Large intestine (tissue), 3 donors: ENCODE results near the gene EIF4G3. TPM values are rescaled to one million over a fixed set of nuclear protein-coding genes. Genes with fewer than 3 reads are reported as not detected.

Experiments used
- DNase-seq, 2 donors: peaks; one replicate each; pipeline versions ENCODE4 v3.0.0 to v3.0.0-alpha.2; 2013
- H3K27ac ChIP-seq: one replicate; pipeline ENCODE4 v1.5.1; 2013; ENCODE audit warnings: low read length
- H3K27me3 ChIP-seq: 2 replicates; pipeline ENCODE4 v1.6.1; 2013; ENCODE audit warnings: low read length; ENCODE audit not compliant: control insufficient read depth, insufficient read depth
- H3K36me3 ChIP-seq: 2 replicates; pipeline ENCODE4 v1.6.1; 2013; ENCODE audit warnings: low read length; ENCODE audit not compliant: control insufficient read depth, insufficient read depth
- H3K4me1 ChIP-seq: one replicate; pipeline ENCODE4 v1.6.1; 2013; ENCODE audit warnings: low read length; ENCODE audit not compliant: control insufficient read depth, insufficient read depth
- H3K4me3 ChIP-seq: one replicate; pipeline ENCODE4 v1.5.1; 2013; ENCODE audit warnings: low read length
- H3K9me3 ChIP-seq: one replicate; pipeline ENCODE4 v1.6.1; 2013; ENCODE audit warnings: mild to moderate bottlenecking, low read depth, low read length, moderate library complexity; ENCODE audit not compliant: control insufficient read depth
- WGBS: methylation state at CpG from one replicate; pipeline ENCODE4 v1.1.5; 2013; ENCODE audit warnings: low lambda C conversion rate; ENCODE audit not compliant: insufficient coverage; 5-methylcytosine and 5-hydroxymethylcytosine counted together
- polyA plus RNA-seq: library from polyadenylated mRNA; unstranded; fragments of 120-200 nt; gene quantifications from one replicate; pipeline ENCODE4 v1.2.1, GENCODE V29; 2013

The EIF4G3 gene
- polyA plus RNA-seq, 1 donor: 37.8 TPM

- DNase-seq: no peak
- Histone ChIP-seq H3K4me1 (peaks cover 41% of the 10 kb centered on the region), H3K9me3 (no peaks in the 10 kb centered on the region), H3K27me3 (no peaks in the 10 kb centered on the region), H3K36me3 (no peaks in the 10 kb centered on the region), H3K27ac (peak overlapping the region; percentile 89), H3K4me3 (no peak overlapping the region)
- no CpG with 5 or more reads among the region's 4 CpGs for WGBS
Observed at GRCh38 chr1:21114431-21114830, 62.3 kb downstream of the EIF4G3 start.

GRCh38 chr1:21110163-21110562, 66.5 kb downstream of the EIF4G3 start:
- no peaks in the 10 kb centered on the region for H3K27me3 ChIP-seq
- H3K36me3 ChIP-seq: no peaks in the 10 kb centered on the region
- no peak overlapping the region for H3K4me3 ChIP-seq
- no CpG with 5 or more reads among the region's 11 CpGs for WGBS
- H3K27ac ChIP-seq: no peak overlapping the region
- no peaks in the 10 kb centered on the region for H3K9me3 ChIP-seq
- DNase-seq: no peak
- H3K4me1 ChIP-seq: peaks cover 24% of the 10 kb centered on the region

- no CpG with 5 or more reads among the region's 2 CpGs for WGBS
- no peaks in the 10 kb centered on the region for H3K36me3 ChIP-seq
- no peaks in the 10 kb centered on the region for H3K9me3 ChIP-seq
- peaks cover 3% of the 10 kb centered on the region for H3K4me1 ChIP-seq
- no peak overlapping the region for H3K4me3 ChIP-seq
- H3K27me3 ChIP-seq: no peaks in the 10 kb centered on the region
- no peak for DNase-seq
- no peak overlapping the region for H3K27ac ChIP-seq
Observed at GRCh38 chr1:21106709-21107108, 70.0 kb downstream of the EIF4G3 start.

GRCh38 chr1:21106238-21106637, 70.5 kb downstream of the EIF4G3 start:
- no peak overlapping the region for H3K27ac ChIP-seq
- WGBS: 66% methylated on average over 2 of the region's 2 CpGs
- H3K27me3 ChIP-seq: no peaks in the 10 kb centered on the region
- no peak for DNase-seq
- no peak overlapping the region for H3K4me3 ChIP-seq
- no peaks in the 10 kb centered on the region for H3K9me3 ChIP-seq
- peaks cover 3% of the 10 kb centered on the region for H3K4me1 ChIP-seq
- no peaks in the 10 kb centered on the region for H3K36me3 ChIP-seq

GRCh38 chr1:21105807-21106206, 70.9 kb downstream of the EIF4G3 start:
- H3K4me1 ChIP-seq: peaks cover 3% of the 10 kb centered on the region
- WGBS: 100% methylated on average over 2 of the region's 4 CpGs
- H3K9me3 ChIP-seq: no peaks in the 10 kb centered on the region
- no peaks in the 10 kb centered on the region for H3K36me3 ChIP-seq
- H3K27ac ChIP-seq: no peak overlapping the region
- H3K4me3 ChIP-seq: no peak overlapping the region
- DNase-seq: no peak
- H3K27me3 ChIP-seq: no peaks in the 10 kb centered on the region

GRCh38 chr1:21104683-21105082, 72.0 kb downstream of the EIF4G3 start:
- WGBS: 100% methylated on average over 1 of the region's 3 CpGs
- H3K9me3 ChIP-seq: no peaks in the 10 kb centered on the region
- DNase-seq: no peak

GRCh38 chr1:21100481-21100921, 76.2 kb downstream of the EIF4G3 start:
- Histone ChIP-seq H3K27me3 (no peaks in the 10 kb centered on the region), H3K27ac (no peak overlapping the region), H3K4me3 (no peak overlapping the region), H3K4me1 (no peaks in the 10 kb centered on the region), H3K9me3 (no peaks in the 10 kb centered on the region), H3K36me3 (no peaks in the 10 kb centered on the region)
- no CpG with 5 or more reads among the region's 5 CpGs for WGBS
- DNase-seq: no peak

More at GRCh38 chr1:21104683-21105082, 72.0 kb downstream of the EIF4G3 start:
- H3K4me3 ChIP-seq: no peak overlapping the region
- H3K36me3 ChIP-seq: no peaks in the 10 kb centered on the region
- H3K4me1 ChIP-seq: no peaks in the 10 kb centered on the region
- H3K27me3 ChIP-seq: no peaks in the 10 kb centered on the region
- no peak overlapping the region for H3K27ac ChIP-seq

GRCh38 chr1:21099869-21100131, 76.9 kb downstream of the EIF4G3 start:
- H3K4me1 ChIP-seq: no peaks in the 10 kb centered on the region
- no peaks in the 10 kb centered on the region for H3K9me3 ChIP-seq
- H3K27ac ChIP-seq: no peak overlapping the region
- no peaks in the 10 kb centered on the region for H3K36me3 ChIP-seq
- no peak for DNase-seq
- no peak overlapping the region for H3K4me3 ChIP-seq
- H3K27me3 ChIP-seq: no peaks in the 10 kb centered on the region
- WGBS: 83% methylated on average over 1 of the region's 2 CpGs

GRCh38 chr1:21099034-21099868, 77.4 kb downstream of the EIF4G3 start:
- Histone ChIP-seq H3K4me1 (no peaks in the 10 kb centered on the region), H3K27ac (no peak overlapping the region), H3K9me3 (no peaks in the 10 kb centered on the region), H3K36me3 (no peaks in the 10 kb centered on the region), H3K4me3 (no peak overlapping the region), H3K27me3 (no peaks in the 10 kb centered on the region)
- DNase-seq: no peak
- 60% methylated on average over 1 of the region's 2 CpGs for WGBS

GRCh38 chr1:21098186-21098915, 78.3 kb downstream of the EIF4G3 start:
- DNase-seq: no peak
- Histone ChIP-seq H3K27ac (no peak overlapping the region), H3K27me3 (no peaks in the 10 kb centered on the region), H3K9me3 (no peaks in the 10 kb centered on the region), H3K4me1 (no peaks in the 10 kb centered on the region), H3K36me3 (no peaks in the 10 kb centered on the region), H3K4me3 (no peak overlapping the region)
- no CpG with 5 or more reads among the region's 5 CpGs for WGBS
